HepG2 (cell line): Measurements from ENCODE around the gene FAM89B. TPM values are rescaled to one million over a fixed set of nuclear protein-coding genes. Genes with fewer than 3 reads are reported as not detected.

Source experiments
- ATAC-seq: fragments of 200-7000 bp; cut with Tn5 transposase; 3 replicates; pipeline ENCODE4 v1.9.1; 2020; ENCODE audit warnings: mild to moderate bottlenecking, moderate library complexity
- BruUV-seq: library from RNA; stranded (reverse); fragments of 400-500 nt; replicated peaks from 2 replicates; lab custom pipeline; 2021; lab: Mats Ljungman, UMichigan
- CTCF ChIA-PET: fragments of 300-600 bp; formaldehyde crosslinking; extraction: SDS; loops from one replicate; lab custom pipeline; 2021; ENCODE audit warnings: low total read pairs, inconsistent platforms, low intra/inter-chr PET ratio; lab: Yijun Ruan, JAX
- POLR2A ChIA-PET: fragments of 350-600 bp; sonication (Branson Sonifier 250); formaldehyde crosslinking; loops from one replicate; lab custom pipeline; 2020; ENCODE audit warnings: antibody characterized with exemption, inconsistent platforms; lab: Yijun Ruan, JAX
- DNase-seq: peaks from one replicate; pipeline ENCODE4 v3.0.0-alpha.2; 2015; ENCODE audit warnings: low spot score
- FAIRE-seq: peaks from 3 replicates; lab custom pipeline; 2011; peaks lifted over from hg19 to GRCh38; lab: Jason Lieb, UNC
- H2AFZ ChIP-seq: one replicate; pipeline ENCODE4 v1.6.1; 2011; ENCODE audit warnings: low read length, inconsistent platforms
- H3K27ac ChIP-seq: fragments of 300-600 bp; 3 replicates; pipeline ENCODE4 v1.8.0; 2011; ENCODE audit warnings: mixed run types, mild to moderate bottlenecking, mixed read lengths, low read length, inconsistent platforms; ENCODE audit not compliant: insufficient read depth; ENCODE audit errors: extremely low read length
- H3K27me3 ChIP-seq, 2 experiments: fragments of 200-600 bp in 1 of 2; 2 replicates in 1 of 2; 3 replicates in 1 of 2; pipeline versions ENCODE4 v1.6.0 to v1.8.0; 2011; ENCODE audit warnings: low read length in 2 of 2, mild to moderate bottlenecking in 2 of 2, moderate library complexity in 2 of 2, inconsistent platforms in 1 of 2; ENCODE audit not compliant: insufficient read depth in 2 of 2, control insufficient read depth in 1 of 2
- H3K36me3 ChIP-seq, 2 experiments: fragments of 200-600 bp in 1 of 2; replicated peaks in 1 of 2; 2 replicates in 1 of 2; 3 replicates in 1 of 2; pipeline versions ENCODE4 v1.5.1 to v1.8.0; 2011; ENCODE audit warnings: low read length in 2 of 2, inconsistent platforms in 1 of 2; ENCODE audit not compliant: insufficient read depth in 2 of 2, control insufficient read depth in 1 of 2
- H3K4me1 ChIP-seq: 2 replicates; pipeline ENCODE4 v1.5.1; 2012; ENCODE audit warnings: low read length, inconsistent platforms; ENCODE audit not compliant: insufficient read depth
- H3K4me2 ChIP-seq: 2 replicates; pipeline ENCODE4 v1.6.0; 2011; ENCODE audit warnings: low read depth, low read length, inconsistent platforms
- H3K4me3 ChIP-seq, 3 experiments: fragments of 200-600 bp in 1 of 3; sonication (generic), shearing (Covaris generic) in 1 of 3; replicated peaks in 1 of 3; 2 replicates each; pipeline ENCODE4 v1.5.1; 2011 to 2016; ENCODE audit warnings: low read length in 3 of 3, inconsistent platforms in 2 of 3, low read depth in 2 of 3, mild to moderate bottlenecking in 2 of 3, control low read depth in 1 of 3, mixed read lengths in 1 of 3; ENCODE audit not compliant: insufficient read depth in 1 of 3
- H3K79me2 ChIP-seq: one replicate; pipeline ENCODE4 v1.6.1; 2011; ENCODE audit warnings: low read length, inconsistent platforms; ENCODE audit not compliant: insufficient read depth
- H3K9ac ChIP-seq: 2 replicates; pipeline ENCODE4 v1.6.0; 2011; ENCODE audit warnings: mild to moderate bottlenecking, low read depth, low read length, inconsistent platforms; ENCODE audit not compliant: insufficient read depth
- H3K9me3 ChIP-seq: 2 replicates; pipeline ENCODE4 v1.5.1; 2012; ENCODE audit warnings: mild to moderate bottlenecking, low read length
- H4K20me1 ChIP-seq: 2 replicates; pipeline ENCODE4 v1.6.0; 2011; ENCODE audit warnings: inconsistent platforms, mild to moderate bottlenecking, low read length, moderate library complexity; ENCODE audit not compliant: insufficient read depth
- POLR2A ChIP-seq, 2 experiments: IDR thresholded peaks; 2 replicates each; pipeline ENCODE4 v1.6.1; 2011; ENCODE audit warnings: low read depth in 2 of 2, low read length in 2 of 2, mild to moderate bottlenecking in 1 of 2, moderate library complexity in 1 of 2; ENCODE audit not compliant: insufficient read depth in 1 of 2
- RBM22 ChIP-seq: fragments of 200-400 bp; formaldehyde crosslinking; optimal IDR thresholded peaks from 2 replicates; pipeline ENCODE3; 2017; ENCODE audit warnings: mild to moderate bottlenecking, low read length, moderate library complexity
- ZFP37 ChIP-seq: sonication (generic); formaldehyde crosslinking; IDR thresholded peaks from 2 replicates; pipeline ENCODE4 v1.4.0; 2020; ENCODE audit warnings: missing genetic modification reagents, borderline replicate concordance
- ZNF530 ChIP-seq: sonication (generic); formaldehyde crosslinking; IDR thresholded peaks from 2 replicates; pipeline ENCODE4 v1.5.0; 2020; ENCODE audit warnings: low read depth, mild to moderate bottlenecking, missing genetic modification reagents
- ZNF780A ChIP-seq: sonication (generic); formaldehyde crosslinking; IDR thresholded peaks from 2 replicates; pipeline ENCODE4 v1.8.0; 2022; ENCODE audit warnings: mild to moderate bottlenecking, missing genetic modification reagents, moderate library complexity
- WGBS: methylation state at CpG from one replicate; pipeline ENCODE4 v1.1.6; 2017; ENCODE audit warnings: low lambda C conversion rate; 5-methylcytosine and 5-hydroxymethylcytosine counted together
- in situ Hi-C: cut with HindIII; loops from 2 replicates; pipeline ENCODE4 v1.10.0; 2017; ENCODE audit warnings: low pct_unique_long_range_greater_than_20kb; ENCODE audit not compliant: extremely low pct_ligation_motif_present
- intact Hi-C: fragments of 100-400 bp; cut with micrococcal nuclease; formaldehyde crosslinking; loops from one replicate; pipeline ENCODE4 v1.10.0; 2022; ENCODE audit not compliant: unreplicated experiment
- polyA plus RNA-seq, 8 experiments: library from polyadenylated mRNA; depleted of rRNA in 3 of 8; stranded (reverse) in 7 of 8; unstranded in 1 of 8; fragments of >200 nt; fragmentation: Illumina TruSeq in 4 of 8; extraction: Trizol in 4 of 8; gene quantifications; 2 replicates each; pipeline versions ENCODE4 v1.2.1 to v1.2.3, GENCODE V29; 2011 to 2016; ENCODE audit warnings: low read depth in 4 of 8, missing spikeins in 1 of 8, mixed read lengths in 1 of 8; ENCODE audit not compliant: insufficient read depth in 1 of 8
- total RNA-seq, 5 experiments: library from RNA; depleted of rRNA; stranded (reverse); fragments of >200 nt; fragmentation: Illumina TruSeq; extraction: Trizol; gene quantifications; 2 replicates each; pipeline ENCODE4 v1.2.3, GENCODE V29; 2016; ENCODE audit warnings: low read depth in 1 of 5
- TF ChIP-seq, protein P1 (sequence below): sonication (generic); formaldehyde crosslinking; IDR thresholded peaks from 2 replicates; pipeline ENCODE4 v1.8.0; 2022; ENCODE audit warnings: missing genetic modification reagents, mild to moderate bottlenecking, borderline replicate concordance

Gene FAM89B
- total and polyA plus RNA-seq, 2 of the 13 experiments (the other 11 are each of a cell fraction or from before 2014, with no cell fraction given), result 5.7 to 8.0 TPM

DNA sequence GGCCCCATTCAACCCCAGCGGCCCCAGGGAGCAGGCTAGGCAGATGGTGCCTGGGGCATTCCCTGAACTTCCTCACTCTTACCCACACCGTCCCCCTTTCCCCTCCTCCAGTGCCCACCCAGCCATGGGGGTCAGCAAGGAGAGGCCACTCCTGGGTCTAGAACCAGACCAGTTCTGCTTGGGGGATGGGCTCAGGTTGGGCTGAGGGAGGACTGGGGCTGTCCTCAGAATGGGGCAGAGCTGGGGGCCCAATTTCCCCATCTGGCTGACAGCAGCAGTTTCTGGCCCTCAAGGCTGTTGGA, 35.1 kb upstream of the FAM89B start:
- no peaks in the 10 kb centered on the region for H3K79me2 ChIP-seq
- ChIA-PET CTCF (no interaction called here), POLR2A (interaction anchor here (0.5 to 1.7 kb wide), 4 partner anchors 8 to 63 kb away, joined by 3 to 7 read pairs (median 4); partner anchors contain the start of gene SCYL1)
- no peak overlapping the region for H3K4me3 ChIP-seq
- intact Hi-C loops, result no loop called here
- BruUV-seq, result no TSS peak
- peaks cover 20 to 43% of the 10 kb centered on the region in 2 experiments; a peak in 4 of 5 replicates for H3K36me3 ChIP-seq
- no peaks in the 10 kb centered on the region for H3K9me3 ChIP-seq
- H3K27ac ChIP-seq, result no peak overlapping the region
- no peaks in the 10 kb centered on the region for H3K4me1 ChIP-seq
- H4K20me1 ChIP-seq, result no peaks in the 10 kb centered on the region
- no peak for DNase-seq
- H3K9ac ChIP-seq, result no peak overlapping the region
- no peak for ATAC-seq
- no peaks in the 10 kb centered on the region for H3K27me3 ChIP-seq
- in situ Hi-C loops, result no loop called here
- no peak for FAIRE-seq
- no peak overlapping the region for H2AFZ ChIP-seq
- WGBS, result no CpG with 5 or more reads among the region's 2 CpGs
- no peak overlapping the region for H3K4me2 ChIP-seq
- TF ChIP-seq, protein P1, sequence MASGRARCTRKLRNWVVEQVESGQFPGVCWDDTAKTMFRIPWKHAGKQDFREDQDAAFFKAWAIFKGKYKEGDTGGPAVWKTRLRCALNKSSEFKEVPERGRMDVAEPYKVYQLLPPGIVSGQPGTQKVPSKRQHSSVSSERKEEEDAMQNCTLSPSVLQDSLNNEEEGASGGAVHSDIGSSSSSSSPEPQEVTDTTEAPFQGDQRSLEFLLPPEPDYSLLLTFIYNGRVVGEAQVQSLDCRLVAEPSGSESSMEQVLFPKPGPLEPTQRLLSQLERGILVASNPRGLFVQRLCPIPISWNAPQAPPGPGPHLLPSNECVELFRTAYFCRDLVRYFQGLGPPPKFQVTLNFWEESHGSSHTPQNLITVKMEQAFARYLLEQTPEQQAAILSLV (CRISPR knock-in tag), result no peak
- TF ChIP-seq POLR2A (IDR thresholded peaks at IDR 0.05; ENCODE audit: insufficient read depth in 1 of 2, low read depth in 2 of 2, low read length in 2 of 2) (peak in 1 of 2 experiments; percentile 39; a peak in 2 of 4 replicates), RBM22 (peak; percentile 52)

DNA sequence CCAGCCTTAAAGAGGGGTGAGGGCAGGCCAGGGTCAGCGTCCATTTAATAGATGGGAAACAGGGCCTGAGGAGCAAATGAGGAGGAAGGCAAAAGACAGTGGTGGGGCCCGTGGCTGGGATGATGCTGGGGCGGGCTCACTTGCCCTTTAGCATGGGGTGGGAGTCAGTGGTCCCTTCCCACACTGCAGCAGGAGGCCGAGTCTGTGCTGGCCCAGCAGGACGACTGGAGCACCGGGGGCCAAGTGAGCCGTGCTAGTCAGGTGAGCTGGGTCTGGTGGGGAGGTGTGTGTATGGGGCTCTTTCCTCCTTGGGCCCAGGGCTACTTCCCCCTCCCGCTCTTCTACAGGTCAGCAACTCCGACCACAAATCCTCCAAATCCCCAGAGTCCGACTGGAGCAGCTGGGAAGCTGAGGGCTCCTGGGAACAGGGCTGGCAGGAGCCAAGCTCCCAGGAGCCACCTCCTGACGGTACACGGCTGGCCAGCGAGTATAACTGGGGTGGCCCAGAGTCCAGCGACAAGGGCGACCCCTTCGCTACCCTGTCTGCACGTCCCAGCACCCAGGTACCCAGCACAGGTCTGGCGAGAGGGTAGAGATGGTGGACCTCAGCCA, 34.6 kb upstream of the FAM89B start:
- no peak for ATAC-seq
- DNase-seq, result no peak
- Histone ChIP-seq H3K4me1 (no peaks in the 10 kb centered on the region), H3K9ac (no peak overlapping the region), H2AFZ (no peak overlapping the region), H3K79me2 (no peaks in the 10 kb centered on the region), H3K36me3 (peaks cover 18 to 39% of the 10 kb centered on the region in 2 experiments; a peak in 4 of 5 replicates), H3K27me3 (no peaks in the 10 kb centered on the region), H3K9me3 (no peaks in the 10 kb centered on the region), H4K20me1 (no peaks in the 10 kb centered on the region), H3K27ac (no peak overlapping the region), H3K4me3 (no peak overlapping the region), H3K4me2 (no peak overlapping the region)
- POLR2A ChIA-PET, result interaction anchor here (1.1 to 1.7 kb wide), 3 partner anchors 8 to 14 kb away, joined by 4 to 7 read pairs (median 5); partner anchors contain the start of gene SCYL1
- in situ Hi-C loops (no loop called here), intact Hi-C loops (no loop called here)
- 95% methylated on average over 10 of the region's 18 CpGs for WGBS
- CTCF ChIA-PET, result no interaction called here
- TSS peak; percentile 30 for BruUV-seq
- no peak for FAIRE-seq
- no peak for TF ChIP-seq ZFP37 (CRISPR knock-in tag)
- no peak for TF ChIP-seq ZNF530
- no peak for TF ChIP-seq ZNF780A
